ENCODE results near the gene URB1. TPM values are rescaled to one million over a fixed set of nuclear protein-coding genes. Genes with fewer than 3 reads are reported as not detected.

The URB1 gene
- total and polyA plus RNA-seq, 9 of the 15 experiments (the other 6 are each of a cell fraction or from before 2014, with no cell fraction given), result 0.97 to 53.6 (median 21.5) TPM

DNA sequence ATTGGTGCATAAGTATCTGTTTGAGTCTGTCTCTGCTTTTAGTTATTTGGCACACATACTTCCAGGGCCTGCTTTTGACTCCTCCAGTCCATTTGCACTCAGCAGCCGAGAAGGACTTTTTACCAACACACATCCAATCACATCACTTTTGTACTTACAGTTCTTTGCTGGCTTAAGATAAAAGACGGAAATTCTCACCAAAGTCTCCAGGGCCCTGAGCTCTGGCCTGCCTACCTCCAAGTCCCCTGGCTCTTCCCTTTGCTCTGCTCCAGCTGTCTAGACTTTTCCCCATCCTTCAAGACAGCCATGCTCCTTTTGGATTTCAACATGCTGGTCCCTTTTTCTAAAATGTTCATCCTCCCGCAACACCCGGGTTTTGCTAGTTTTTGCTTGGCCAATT is 17.5 kb upstream of the URB1 start:
- Histone ChIP-seq H3K27me3 (ENCODE audit: control insufficient read depth in 2 of 2, insufficient read depth in 2 of 2, low read length in 2 of 2) (peaks cover 28 to 63% of the 10 kb centered on the region in 2 experiments; a peak in 4 of 5 replicates), H3K9me3 (replicated peaks; ENCODE audit: control insufficient read depth, insufficient read depth, low read depth, low read length) (no peaks in the 10 kb centered on the region), H4K20me1 (replicated peaks; ENCODE audit: control insufficient read depth, insufficient read depth, low read length) (no peaks in the 10 kb centered on the region), H3K4me3 (no peak overlapping the region), H3K4me2 (ENCODE audit: insufficient read depth, low read length) (no peak overlapping the region), H3K9ac (ENCODE audit: insufficient read depth in 1 of 2, low read depth in 2 of 2, low read length in 2 of 2) (no peak overlapping the region), H3K79me2 (ENCODE audit: control insufficient read depth, insufficient read depth, low read length) (no peaks in the 10 kb centered on the region), H3K9me1 (ENCODE audit: control insufficient read depth, insufficient read depth, low read length) (no peaks in the 10 kb centered on the region), H3K36me3 (ENCODE audit: control insufficient read depth, insufficient read depth, low read length) (no peaks in the 10 kb centered on the region), H3K4me1 (replicated peaks in 1 of 2; ENCODE audit: control insufficient read depth in 2 of 2, insufficient read depth in 2 of 2, low read length in 2 of 2) (peaks cover 2 to 22% of the 10 kb centered on the region in 2 experiments; a peak in 4 of 5 replicates), H2AFZ (ENCODE audit: low read depth, low read length) (no peak overlapping the region), H3K27ac (ENCODE audit: extremely low read depth, low read depth, low read length) (no peak overlapping the region)
- WGBS (ENCODE audit: insufficient coverage, low coverage, missing lambda C conversion rate), result 9% methylated on average over 4 of the region's 4 CpGs
- CTCF ChIA-PET (ENCODE audit: low intra/inter-chr PET ratio), result no interaction called here
- POLR2A ChIA-PET, result no interaction called here
- no peak for DNase-seq (ENCODE audit: extremely low read depth in 1 of 4, low spot score in 3 of 4)
- BruUV-seq (replicated peaks), result no TSS peak
- no peak for FAIRE-seq
- in situ Hi-C loops (cut with MboI) (no loop called here), intact Hi-C loops (cut with micrococcal nuclease) (no loop called here)
- ATAC-seq, result no peak
- TF ChIP-seq SUPT5H (IDR thresholded peaks at IDR 0.05), result no peak
- no peak for TF ChIP-seq ZKSCAN8 (CRISPR knock-in tag; IDR thresholded peaks at IDR 0.05)
- TF ChIP-seq, protein P1, sequence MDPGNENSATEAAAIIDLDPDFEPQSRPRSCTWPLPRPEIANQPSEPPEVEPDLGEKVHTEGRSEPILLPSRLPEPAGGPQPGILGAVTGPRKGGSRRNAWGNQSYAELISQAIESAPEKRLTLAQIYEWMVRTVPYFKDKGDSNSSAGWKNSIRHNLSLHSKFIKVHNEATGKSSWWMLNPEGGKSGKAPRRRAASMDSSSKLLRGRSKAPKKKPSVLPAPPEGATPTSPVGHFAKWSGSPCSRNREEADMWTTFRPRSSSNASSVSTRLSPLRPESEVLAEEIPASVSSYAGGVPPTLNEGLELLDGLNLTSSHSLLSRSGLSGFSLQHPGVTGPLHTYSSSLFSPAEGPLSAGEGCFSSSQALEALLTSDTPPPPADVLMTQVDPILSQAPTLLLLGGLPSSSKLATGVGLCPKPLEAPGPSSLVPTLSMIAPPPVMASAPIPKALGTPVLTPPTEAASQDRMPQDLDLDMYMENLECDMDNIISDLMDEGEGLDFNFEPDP (CRISPR knock-in tag; IDR thresholded peaks at IDR 0.05), result no peak
- no peak for TF ChIP-seq ZEB2 (IDR thresholded peaks at IDR 0.05)
- TF ChIP-seq, protein P2, sequence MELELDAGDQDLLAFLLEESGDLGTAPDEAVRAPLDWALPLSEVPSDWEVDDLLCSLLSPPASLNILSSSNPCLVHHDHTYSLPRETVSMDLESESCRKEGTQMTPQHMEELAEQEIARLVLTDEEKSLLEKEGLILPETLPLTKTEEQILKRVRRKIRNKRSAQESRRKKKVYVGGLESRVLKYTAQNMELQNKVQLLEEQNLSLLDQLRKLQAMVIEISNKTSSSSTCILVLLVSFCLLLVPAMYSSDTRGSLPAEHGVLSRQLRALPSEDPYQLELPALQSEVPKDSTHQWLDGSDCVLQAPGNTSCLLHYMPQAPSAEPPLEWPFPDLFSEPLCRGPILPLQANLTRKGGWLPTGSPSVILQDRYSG (tag; conservative IDR thresholded peaks at IDR 0.05; ENCODE audit: low read depth), result no peak
- no peak for TF ChIP-seq ZNF584 (CRISPR knock-in tag; IDR thresholded peaks at IDR 0.05; ENCODE audit: low read depth)
- TF ChIP-seq, protein P3, sequence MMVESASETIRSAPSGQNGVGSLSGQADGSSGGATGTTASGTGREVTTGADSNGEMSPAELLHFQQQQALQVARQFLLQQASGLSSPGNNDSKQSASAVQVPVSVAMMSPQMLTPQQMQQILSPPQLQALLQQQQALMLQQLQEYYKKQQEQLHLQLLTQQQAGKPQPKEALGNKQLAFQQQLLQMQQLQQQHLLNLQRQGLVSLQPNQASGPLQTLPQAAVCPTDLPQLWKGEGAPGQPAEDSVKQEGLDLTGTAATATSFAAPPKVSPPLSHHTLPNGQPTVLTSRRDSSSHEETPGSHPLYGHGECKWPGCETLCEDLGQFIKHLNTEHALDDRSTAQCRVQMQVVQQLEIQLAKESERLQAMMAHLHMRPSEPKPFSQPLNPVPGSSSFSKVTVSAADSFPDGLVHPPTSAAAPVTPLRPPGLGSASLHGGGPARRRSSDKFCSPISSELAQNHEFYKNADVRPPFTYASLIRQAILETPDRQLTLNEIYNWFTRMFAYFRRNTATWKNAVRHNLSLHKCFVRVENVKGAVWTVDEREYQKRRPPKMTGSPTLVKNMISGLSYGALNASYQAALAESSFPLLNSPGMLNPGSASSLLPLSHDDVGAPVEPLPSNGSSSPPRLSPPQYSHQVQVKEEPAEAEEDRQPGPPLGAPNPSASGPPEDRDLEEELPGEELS (CRISPR knock-in tag; IDR thresholded peaks at IDR 0.05; ENCODE audit: borderline replicate concordance), result no peak
- no peak for TF ChIP-seq OTX1 (CRISPR knock-in tag; IDR thresholded peaks at IDR 0.05)
- no peak for TF ChIP-seq SMARCA5 (IDR thresholded peaks at IDR 0.05)
- TF ChIP-seq KDM2B (CRISPR knock-in tag; IDR thresholded peaks at IDR 0.05), result no peak
- TF ChIP-seq ZNF224 (CRISPR knock-in tag; IDR thresholded peaks at IDR 0.05), result no peak
- no peak for TF ChIP-seq FOXK2 (conservative IDR thresholded peaks at IDR 0.05 in 1 of 2, IDR thresholded peaks at IDR 0.05 in 1 of 2; ENCODE audit: low read depth in 2 of 2)
- TF ChIP-seq ZNF431 (CRISPR knock-in tag; IDR thresholded peaks at IDR 0.05), result no peak
- TF ChIP-seq, protein P4, sequence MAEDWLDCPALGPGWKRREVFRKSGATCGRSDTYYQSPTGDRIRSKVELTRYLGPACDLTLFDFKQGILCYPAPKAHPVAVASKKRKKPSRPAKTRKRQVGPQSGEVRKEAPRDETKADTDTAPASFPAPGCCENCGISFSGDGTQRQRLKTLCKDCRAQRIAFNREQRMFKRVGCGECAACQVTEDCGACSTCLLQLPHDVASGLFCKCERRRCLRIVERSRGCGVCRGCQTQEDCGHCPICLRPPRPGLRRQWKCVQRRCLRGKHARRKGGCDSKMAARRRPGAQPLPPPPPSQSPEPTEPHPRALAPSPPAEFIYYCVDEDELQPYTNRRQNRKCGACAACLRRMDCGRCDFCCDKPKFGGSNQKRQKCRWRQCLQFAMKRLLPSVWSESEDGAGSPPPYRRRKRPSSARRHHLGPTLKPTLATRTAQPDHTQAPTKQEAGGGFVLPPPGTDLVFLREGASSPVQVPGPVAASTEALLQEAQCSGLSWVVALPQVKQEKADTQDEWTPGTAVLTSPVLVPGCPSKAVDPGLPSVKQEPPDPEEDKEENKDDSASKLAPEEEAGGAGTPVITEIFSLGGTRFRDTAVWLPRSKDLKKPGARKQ (CRISPR knock-in tag; IDR thresholded peaks at IDR 0.05), result no peak
- TF ChIP-seq GABPA (tag; conservative IDR thresholded peaks at IDR 0.05; ENCODE audit: low read depth), result no peak
- TF ChIP-seq, protein P5, sequence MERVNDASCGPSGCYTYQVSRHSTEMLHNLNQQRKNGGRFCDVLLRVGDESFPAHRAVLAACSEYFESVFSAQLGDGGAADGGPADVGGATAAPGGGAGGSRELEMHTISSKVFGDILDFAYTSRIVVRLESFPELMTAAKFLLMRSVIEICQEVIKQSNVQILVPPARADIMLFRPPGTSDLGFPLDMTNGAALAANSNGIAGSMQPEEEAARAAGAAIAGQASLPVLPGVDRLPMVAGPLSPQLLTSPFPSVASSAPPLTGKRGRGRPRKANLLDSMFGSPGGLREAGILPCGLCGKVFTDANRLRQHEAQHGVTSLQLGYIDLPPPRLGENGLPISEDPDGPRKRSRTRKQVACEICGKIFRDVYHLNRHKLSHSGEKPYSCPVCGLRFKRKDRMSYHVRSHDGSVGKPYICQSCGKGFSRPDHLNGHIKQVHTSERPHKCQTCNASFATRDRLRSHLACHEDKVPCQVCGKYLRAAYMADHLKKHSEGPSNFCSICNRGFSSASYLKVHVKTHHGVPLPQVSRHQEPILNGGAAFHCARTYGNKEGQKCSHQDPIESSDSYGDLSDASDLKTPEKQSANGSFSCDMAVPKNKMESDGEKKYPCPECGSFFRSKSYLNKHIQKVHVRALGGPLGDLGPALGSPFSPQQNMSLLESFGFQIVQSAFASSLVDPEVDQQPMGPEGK (CRISPR knock-in tag; IDR thresholded peaks at IDR 0.05; ENCODE audit: borderline replicate concordance), result no peak
